CD4-positive, alpha-beta T cell (primary cell): ENCODE results near the gene BACH1. TPM values are rescaled to one million over a fixed set of nuclear protein-coding genes. Genes with fewer than 3 reads are reported as not detected.
A peak's percentile ranks its signal among the peaks of the same experiment; 100 is the strongest.

Experiments
- ATAC-seq: fragments of 200-7000 bp; cut with Tn5 transposase; one replicate; pipeline ENCODE4 v1.10.0; 2022; ENCODE audit warnings: mild to moderate bottlenecking; ENCODE audit not compliant: poor library complexity
- CTCF ChIA-PET: fragments of 350-600 bp; sonication (Branson Sonifier 250); formaldehyde crosslinking; loops from one replicate; lab custom pipeline; 2021; ENCODE audit warnings: antibody characterized with exemption, inconsistent platforms; lab: Charles Lee
- POLR2A ChIA-PET: fragments of 350-600 bp; sonication (Branson Sonifier 250); formaldehyde crosslinking; loops from one replicate; lab custom pipeline; 2021; ENCODE audit warnings: antibody characterized with exemption, inconsistent platforms; lab: Charles Lee
- DNase-seq, 14 experiments: peaks; one replicate each; pipeline ENCODE4 v3.0.0-alpha.2; 2013 to 2020; ENCODE audit warnings: mixed read lengths in 2 of 14
- H3K27ac ChIP-seq, 2 donors: one replicate each; pipeline versions ENCODE4 v1.5.1 to v1.7.0; 2013; ENCODE audit warnings: low read length in 2 of 2, low read depth in 1 of 2, mild to moderate bottlenecking in 1 of 2
- H3K27me3 ChIP-seq, 2 experiments: 1 replicate in 1 of 2; 2 replicates in 1 of 2; pipeline versions ENCODE4 v1.6.1 to v1.7.0; 2013; ENCODE audit warnings: low read length in 2 of 2, control low read depth in 1 of 2, mild to moderate bottlenecking in 1 of 2, moderate library complexity in 1 of 2; ENCODE audit not compliant: insufficient read depth in 2 of 2, control insufficient read depth in 1 of 2
- H3K36me3 ChIP-seq: one replicate; pipeline ENCODE4 v1.6.1; 2013; ENCODE audit warnings: low read length, control low read depth; ENCODE audit not compliant: insufficient read depth
- H3K4me1 ChIP-seq: one replicate; pipeline ENCODE4 v1.6.1; 2013; ENCODE audit warnings: low read length, control low read depth; ENCODE audit not compliant: insufficient read depth
- H3K4me3 ChIP-seq: one replicate; pipeline ENCODE4 v1.5.1; 2013; ENCODE audit warnings: mild to moderate bottlenecking, low read length, moderate library complexity
- H3K9me3 ChIP-seq, 2 experiments: 1 replicate in 1 of 2; 2 replicates in 1 of 2; pipeline versions ENCODE4 v1.6.1 to v1.7.0; 2013; ENCODE audit warnings: low read length in 2 of 2, mild to moderate bottlenecking in 2 of 2, control low read depth in 1 of 2, moderate library complexity in 1 of 2; ENCODE audit not compliant: control insufficient read depth in 1 of 2, insufficient read depth in 1 of 2
- H3K27ac Mint-ChIP-seq: one replicate; pipeline ENCODE4 v1.8.0; 2020; ENCODE audit warnings: mixed read lengths
- H3K27me3 Mint-ChIP-seq: one replicate; pipeline ENCODE4 v1.8.0; 2021; ENCODE audit warnings: mixed read lengths
- H3K36me3 Mint-ChIP-seq: one replicate; pipeline ENCODE4 v1.8.0; 2021; ENCODE audit warnings: low read depth, mixed read lengths
- H3K4me1 Mint-ChIP-seq: one replicate; pipeline ENCODE4 v1.8.0; 2021; ENCODE audit warnings: low read depth, mixed read lengths
- H3K4me3 Mint-ChIP-seq: one replicate; pipeline ENCODE4 v1.8.0; 2020; ENCODE audit warnings: mild to moderate bottlenecking, mixed read lengths
- H3K9me3 Mint-ChIP-seq: one replicate; pipeline ENCODE4 v1.8.0; 2020; ENCODE audit warnings: mixed read lengths
- intact Hi-C, 2 experiments: fragments of 100-400 bp; cut with DNase I in 1 of 2; cut with micrococcal nuclease in 1 of 2; formaldehyde crosslinking; loops; one replicate each; pipeline versions ENCODE4 v1.15.1 to v1.9.0; 2023 to 2025; cut with DNase I, micrococcal nuclease
- total RNA-seq, 174 experiments: library from RNA in 2 of 174; stranded (reverse) in 2 of 174; gene quantifications; one replicate each; pipeline ENCODE4 v1.2.3 and lab custom pipeline; 2021 to 2026
- TF ChIP-seq, protein P1 (sequence below): fragments of 200-600 bp; IDR thresholded peaks from one replicate; pipeline ENCODE4 v1.8.0; 2022; ENCODE audit warnings: antibody characterized with exemption, mild to moderate bottlenecking

The BACH1 gene
- total RNA-seq, 2 experiments from 2014 or later: 64.4 to 65.9 TPM

DNA sequence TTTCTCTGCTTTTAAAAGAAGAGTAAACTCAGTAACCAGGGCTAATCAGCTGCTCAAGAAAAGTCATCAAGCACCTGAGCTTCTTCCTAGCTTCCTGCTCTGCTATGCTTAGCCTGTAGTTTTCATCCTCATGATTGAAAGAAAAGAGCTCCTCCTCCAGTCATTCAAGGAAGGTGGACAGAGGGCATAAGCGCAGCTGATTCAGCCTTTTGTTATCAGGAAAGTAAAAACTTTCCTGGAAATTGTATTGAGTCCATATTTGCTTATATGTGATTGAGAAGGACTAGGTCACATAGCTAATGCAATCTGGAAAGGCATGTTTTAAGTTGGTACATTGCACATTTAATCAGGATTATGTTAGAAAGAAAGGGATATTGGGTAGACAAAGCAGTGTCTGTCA is 8.5 kb upstream of the BACH1 start:
- Mint-ChIP-seq H3K9me3 (no peaks in the 10 kb centered on the region), H3K4me3 (no peak overlapping the region), H3K27ac (no peak overlapping the region), H3K36me3 (no peaks in the 10 kb centered on the region), H3K27me3 (no peaks in the 10 kb centered on the region), H3K4me1 (peaks cover 20% of the 10 kb centered on the region)
- Histone ChIP-seq H3K4me1 (peaks cover 9% of the 10 kb centered on the region), H3K27me3 (no peaks in the 10 kb centered on the region), H3K27ac (no peak overlapping the region), H3K36me3 (no peaks in the 10 kb centered on the region), H3K9me3 (no peaks in the 10 kb centered on the region), H3K4me3 (no peak overlapping the region)
- ATAC-seq: no peak
- ChIA-PET POLR2A (interaction anchor here (0.6 kb wide), 1 partner anchor 254 kb away, joined by 3 read pairs; no protein-coding TSS in a partner anchor), CTCF (no interaction called here)
- DNase-seq: no peak
- TF ChIP-seq, protein P1, sequence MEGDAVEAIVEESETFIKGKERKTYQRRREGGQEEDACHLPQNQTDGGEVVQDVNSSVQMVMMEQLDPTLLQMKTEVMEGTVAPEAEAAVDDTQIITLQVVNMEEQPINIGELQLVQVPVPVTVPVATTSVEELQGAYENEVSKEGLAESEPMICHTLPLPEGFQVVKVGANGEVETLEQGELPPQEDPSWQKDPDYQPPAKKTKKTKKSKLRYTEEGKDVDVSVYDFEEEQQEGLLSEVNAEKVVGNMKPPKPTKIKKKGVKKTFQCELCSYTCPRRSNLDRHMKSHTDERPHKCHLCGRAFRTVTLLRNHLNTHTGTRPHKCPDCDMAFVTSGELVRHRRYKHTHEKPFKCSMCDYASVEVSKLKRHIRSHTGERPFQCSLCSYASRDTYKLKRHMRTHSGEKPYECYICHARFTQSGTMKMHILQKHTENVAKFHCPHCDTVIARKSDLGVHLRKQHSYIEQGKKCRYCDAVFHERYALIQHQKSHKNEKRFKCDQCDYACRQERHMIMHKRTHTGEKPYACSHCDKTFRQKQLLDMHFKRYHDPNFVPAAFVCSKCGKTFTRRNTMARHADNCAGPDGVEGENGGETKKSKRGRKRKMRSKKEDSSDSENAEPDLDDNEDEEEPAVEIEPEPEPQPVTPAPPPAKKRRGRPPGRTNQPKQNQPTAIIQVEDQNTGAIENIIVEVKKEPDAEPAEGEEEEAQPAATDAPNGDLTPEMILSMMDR: no peak
- intact Hi-C loops: loop anchor here in 1 of 2 experiments (10.0 kb wide), 1 partner anchor 295 kb away; the partner anchor contains the start of gene LTN1

DNA sequence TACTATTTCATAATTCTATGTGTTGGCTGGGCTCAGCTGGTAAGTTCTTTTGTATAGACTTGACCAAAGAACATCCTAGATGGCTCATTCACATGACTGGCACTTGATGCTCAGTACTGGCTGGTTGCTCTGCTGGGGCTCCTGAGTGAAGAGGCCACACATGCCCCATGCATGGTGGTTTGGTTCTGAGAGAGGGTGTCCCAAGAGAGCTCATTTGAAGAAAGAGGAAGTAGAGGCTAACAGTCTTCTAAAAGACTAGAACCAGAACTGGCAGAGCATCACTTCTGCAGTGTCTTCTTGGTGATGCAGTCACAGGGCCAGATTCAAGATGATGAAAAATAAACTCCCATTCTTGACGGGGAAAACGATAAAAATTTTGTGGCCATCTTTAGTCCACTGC is 5.2 kb upstream of the BACH1 start:
- intact Hi-C loops: loop anchor here in 1 of 2 experiments (10.0 kb wide), 1 partner anchor 299 kb away; the partner anchor contains the start of gene LTN1
- Mint-ChIP-seq H3K4me3 (no peak overlapping the region), H3K27ac (no peak overlapping the region), H3K36me3 (peaks cover 11% of the 10 kb centered on the region), H3K27me3 (no peaks in the 10 kb centered on the region), H3K4me1 (peaks cover 41% of the 10 kb centered on the region), H3K9me3 (no peaks in the 10 kb centered on the region)
- Histone ChIP-seq H3K4me1 (peaks cover 27% of the 10 kb centered on the region), H3K9me3 (peaks cover 0 to 6% of the 10 kb centered on the region in 2 experiments), H3K27ac (no peak overlapping the region), H3K27me3 (no peaks in the 10 kb centered on the region), H3K36me3 (no peaks in the 10 kb centered on the region), H3K4me3 (no peak overlapping the region)
- ATAC-seq: no peak
- TF ChIP-seq, protein P1: no peak
- DNase-seq: no peak
- ChIA-PET POLR2A (interaction anchor here (0.9 kb wide), 1 partner anchor 31 kb away, joined by 3 read pairs; no protein-coding TSS in a partner anchor), CTCF (no interaction called here)

DNA sequence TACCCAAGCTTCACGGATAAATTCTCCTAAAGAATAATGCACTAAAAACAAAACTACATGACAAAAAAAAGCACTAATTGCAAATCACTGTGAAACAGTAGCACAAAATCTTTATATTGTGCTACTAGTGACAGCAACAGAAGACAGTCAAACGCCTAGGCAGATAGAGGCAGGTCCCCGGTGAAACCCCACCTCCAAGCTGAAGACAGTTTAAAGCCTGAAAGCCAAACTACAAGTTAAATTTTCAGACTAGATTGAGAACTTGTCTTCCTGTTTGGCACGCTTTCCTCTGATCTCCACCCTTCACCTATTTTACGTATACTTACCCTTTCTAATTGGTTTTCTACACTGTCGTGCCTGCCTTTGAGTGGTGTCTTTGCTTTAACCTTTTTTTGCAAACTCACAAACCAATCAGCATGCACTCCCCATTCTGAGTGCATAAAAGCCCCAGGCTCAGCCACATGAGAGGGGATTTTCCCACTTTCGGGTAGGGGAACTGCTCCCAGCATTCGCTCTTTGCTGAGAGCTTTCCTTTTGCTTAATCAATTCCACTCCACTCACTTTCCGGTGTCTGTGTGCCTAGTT is 3.6 kb upstream of the BACH1 start:
- CTCF ChIA-PET: interaction anchor here (1.0 kb wide), 1 partner anchor 12 kb away, joined by 3 read pairs; no protein-coding TSS in a partner anchor
- H3K4me3 Mint-ChIP-seq: peak overlapping the region; percentile 47

More for the DNA sequence above, 3.6 kb upstream of the BACH1 start:
- Mint-ChIP-seq H3K9me3 (no peaks in the 10 kb centered on the region), H3K27me3 (no peaks in the 10 kb centered on the region), H3K36me3 (peaks cover 17% of the 10 kb centered on the region), H3K4me1 (peaks cover 51% of the 10 kb centered on the region), H3K27ac (peak overlapping the region; percentile 56)
- Histone ChIP-seq H3K27me3 (no peaks in the 10 kb centered on the region), H3K36me3 (no peaks in the 10 kb centered on the region), H3K4me1 (peaks cover 36% of the 10 kb centered on the region), H3K27ac (peak overlapping the region in 1 of 2 donors; percentile 26), H3K4me3 (peak overlapping the region; percentile 13), H3K9me3 (peaks cover 0 to 6% of the 10 kb centered on the region in 2 experiments)
- POLR2A ChIA-PET: interaction anchor here (1.1 to 1.6 kb wide), 3 partner anchors 154 to 270 kb away, joined by 4 to 5 read pairs (median 5); partner anchors contain the start of gene USP16
- TF ChIP-seq, protein P1: no peak
- peak in 13 of 14 experiments; percentile 18 to 89 (median 26) for DNase-seq
- intact Hi-C loops: loop anchor here (5.0 to 10.0 kb wide), 4 partner anchors 98 to 408 kb away; partner anchors contain the start of gene LTN1 (in 1 of the 2)
- ATAC-seq: peak; percentile 15
